ENCODE data around the gene ABHD12.
A peak's percentile ranks its signal among the peaks of the same experiment; 100 is the strongest.
"Not testable (repeated sequence)": the region's sequence is repeated elsewhere in the genome, so short reads cannot be mapped to it uniquely, and the experiment has no call there.

The ABHD12 gene

GRCh38 chr20:25390538-25391528 is at the start of gene ABHD12:
Gene ABHD12 (minus strand): TSS chr20:25390835. CDS start chr20:25390703, 132 bp downstream.
- peak; percentile 97 for DNase-seq

- DNase-seq = peak; percentile 67
Observed at GRCh38 chr20:25439328-25439727, 48.7 kb upstream of the ABHD12 start.

- DNase-seq = no peak
Observed at GRCh38 chr20:25437153-25437581, 46.5 kb upstream of the ABHD12 start.

GRCh38 chr20:25424536-25424935 is 33.9 kb upstream of the ABHD12 start:
- no peak for DNase-seq

- no peak for DNase-seq
Observed at GRCh38 chr20:25422032-25422431, 31.4 kb upstream of the ABHD12 start.

- DNase-seq = no peak
Observed at GRCh38 chr20:25421102-25421501, 30.5 kb upstream of the ABHD12 start.

- no peak for DNase-seq
Observed at GRCh38 chr20:25418776-25419175, 28.1 kb upstream of the ABHD12 start.

- no peak for DNase-seq
Observed at GRCh38 chr20:25408890-25409289, 18.3 kb upstream of the ABHD12 start.

- no peak for DNase-seq
Observed at GRCh38 chr20:25408170-25408547, 17.5 kb upstream of the ABHD12 start.

GRCh38 chr20:25407311-25408169 is 16.9 kb upstream of the ABHD12 start, which contains the start of gene GINS1:
Gene GINS1 (plus strand): TSS chr20:25407673. CDS start chr20:25407821, 148 bp downstream.
- DNase-seq = peak; percentile 94

- no peak for DNase-seq
Observed at GRCh38 chr20:25402583-25402982, 11.9 kb upstream of the ABHD12 start.

GRCh38 chr20:25400291-25400732 is 9.7 kb upstream of the ABHD12 start:
- DNase-seq = not testable (repeated sequence)

GRCh38 chr20:25399037-25399430 is 8.4 kb upstream of the ABHD12 start:
- peak; percentile 71 for DNase-seq

- no peak for DNase-seq
Observed at GRCh38 chr20:25398376-25399036, 7.9 kb upstream of the ABHD12 start.

- DNase-seq = no peak
Observed at GRCh38 chr20:25397821-25398220, 7.2 kb upstream of the ABHD12 start.

GRCh38 chr20:25397096-25397495 is 6.5 kb upstream of the ABHD12 start:
- no peak for DNase-seq

- no peak for DNase-seq
Observed at GRCh38 chr20:25394996-25395395, 4.4 kb upstream of the ABHD12 start.

- no peak for DNase-seq
Observed at GRCh38 chr20:25394276-25394675, 3.6 kb upstream of the ABHD12 start.

- peak; percentile 67 for DNase-seq
Observed at GRCh38 chr20:25389858-25390537, 637 bp downstream of the ABHD12 start.

- DNase-seq = peak; percentile 30
Observed at GRCh38 chr20:25389401-25389857, 1.2 kb downstream of the ABHD12 start.

GRCh38 chr20:25382704-25383370 is 7.8 kb downstream of the ABHD12 start:
- no peak for DNase-seq

All from RPMI8226 (cell line).